HepG2 (cell line): ENCODE results near the gene FAM199X. TPM values are rescaled to one million over a fixed set of nuclear protein-coding genes. Genes with fewer than 3 reads are reported as not detected.
A peak's percentile ranks its signal among the peaks of the same experiment; 100 is the strongest.

Experiments
- ATAC-seq: fragments of 200-7000 bp; cut with Tn5 transposase; 3 replicates; pipeline ENCODE4 v1.9.1; 2020; ENCODE audit warnings: mild to moderate bottlenecking, moderate library complexity
- BruUV-seq: library from RNA; stranded (reverse); fragments of 400-500 nt; replicated peaks from 2 replicates; lab custom pipeline; 2021; lab: Mats Ljungman, UMichigan
- CTCF ChIA-PET: fragments of 300-600 bp; formaldehyde crosslinking; extraction: SDS; loops from one replicate; lab custom pipeline; 2021; ENCODE audit warnings: low total read pairs, inconsistent platforms, low intra/inter-chr PET ratio; lab: Yijun Ruan, JAX
- POLR2A ChIA-PET: fragments of 350-600 bp; sonication (Branson Sonifier 250); formaldehyde crosslinking; loops from one replicate; lab custom pipeline; 2020; ENCODE audit warnings: antibody characterized with exemption, inconsistent platforms; lab: Yijun Ruan, JAX
- DNase-seq: peaks from one replicate; pipeline ENCODE4 v3.0.0-alpha.2; 2015; ENCODE audit warnings: low spot score
- FAIRE-seq: peaks from 3 replicates; lab custom pipeline; 2011; peaks lifted over from hg19 to GRCh38; lab: Jason Lieb, UNC
- H2AFZ ChIP-seq: one replicate; pipeline ENCODE4 v1.6.1; 2011; ENCODE audit warnings: low read length, inconsistent platforms
- H3K27ac ChIP-seq: fragments of 300-600 bp; 3 replicates; pipeline ENCODE4 v1.8.0; 2011; ENCODE audit warnings: mixed run types, mild to moderate bottlenecking, mixed read lengths, low read length, inconsistent platforms; ENCODE audit not compliant: insufficient read depth; ENCODE audit errors: extremely low read length
- H3K27me3 ChIP-seq, 2 experiments: fragments of 200-600 bp in 1 of 2; 2 replicates in 1 of 2; 3 replicates in 1 of 2; pipeline versions ENCODE4 v1.6.0 to v1.8.0; 2011; ENCODE audit warnings: low read length in 2 of 2, mild to moderate bottlenecking in 2 of 2, moderate library complexity in 2 of 2, inconsistent platforms in 1 of 2; ENCODE audit not compliant: insufficient read depth in 2 of 2, control insufficient read depth in 1 of 2
- H3K36me3 ChIP-seq, 2 experiments: fragments of 200-600 bp in 1 of 2; replicated peaks in 1 of 2; 2 replicates in 1 of 2; 3 replicates in 1 of 2; pipeline versions ENCODE4 v1.5.1 to v1.8.0; 2011; ENCODE audit warnings: low read length in 2 of 2, inconsistent platforms in 1 of 2; ENCODE audit not compliant: insufficient read depth in 2 of 2, control insufficient read depth in 1 of 2
- H3K4me1 ChIP-seq: 2 replicates; pipeline ENCODE4 v1.5.1; 2012; ENCODE audit warnings: low read length, inconsistent platforms; ENCODE audit not compliant: insufficient read depth
- H3K4me2 ChIP-seq: 2 replicates; pipeline ENCODE4 v1.6.0; 2011; ENCODE audit warnings: low read depth, low read length, inconsistent platforms
- H3K4me3 ChIP-seq, 3 experiments: fragments of 200-600 bp in 1 of 3; sonication (generic), shearing (Covaris generic) in 1 of 3; replicated peaks in 1 of 3; 2 replicates each; pipeline ENCODE4 v1.5.1; 2011 to 2016; ENCODE audit warnings: low read length in 3 of 3, inconsistent platforms in 2 of 3, low read depth in 2 of 3, mild to moderate bottlenecking in 2 of 3, control low read depth in 1 of 3, mixed read lengths in 1 of 3; ENCODE audit not compliant: insufficient read depth in 1 of 3
- H3K79me2 ChIP-seq: one replicate; pipeline ENCODE4 v1.6.1; 2011; ENCODE audit warnings: low read length, inconsistent platforms; ENCODE audit not compliant: insufficient read depth
- H3K9ac ChIP-seq: 2 replicates; pipeline ENCODE4 v1.6.0; 2011; ENCODE audit warnings: mild to moderate bottlenecking, low read depth, low read length, inconsistent platforms; ENCODE audit not compliant: insufficient read depth
- H3K9me3 ChIP-seq: 2 replicates; pipeline ENCODE4 v1.5.1; 2012; ENCODE audit warnings: mild to moderate bottlenecking, low read length
- H4K20me1 ChIP-seq: 2 replicates; pipeline ENCODE4 v1.6.0; 2011; ENCODE audit warnings: inconsistent platforms, mild to moderate bottlenecking, low read length, moderate library complexity; ENCODE audit not compliant: insufficient read depth
- ATF2 ChIP-seq: sonication (generic); formaldehyde crosslinking; IDR thresholded peaks from 2 replicates; pipeline ENCODE4 v1.4.0; 2020; ENCODE audit warnings: missing genetic modification reagents
- FOSL2 ChIP-seq: sonication (generic); formaldehyde crosslinking; IDR thresholded peaks from 2 replicates; pipeline ENCODE4 v1.4.0; 2020; ENCODE audit warnings: missing genetic modification reagents
- GMEB1 ChIP-seq: sonication (generic); formaldehyde crosslinking; IDR thresholded peaks from 2 replicates; pipeline ENCODE4 v1.5.1; 2020; ENCODE audit warnings: missing genetic modification reagents, mild to moderate bottlenecking, borderline replicate concordance
- HMGXB3 ChIP-seq: sonication (generic); formaldehyde crosslinking; IDR thresholded peaks from 2 replicates; pipeline ENCODE4 v1.4.0; 2020; ENCODE audit warnings: missing genetic modification reagents, borderline replicate concordance
- RBM22 ChIP-seq: fragments of 200-400 bp; formaldehyde crosslinking; optimal IDR thresholded peaks from 2 replicates; pipeline ENCODE3; 2017; ENCODE audit warnings: mild to moderate bottlenecking, low read length, moderate library complexity
- RNF2 ChIP-seq: fragments of 450-650 bp; conservative IDR thresholded peaks from 2 replicates; pipeline ENCODE4 v1.6.1; 2016; ENCODE audit warnings: low read depth
- TEAD2 ChIP-seq: sonication (generic); formaldehyde crosslinking; IDR thresholded peaks from 2 replicates; pipeline ENCODE4 v1.9.0; 2021; ENCODE audit warnings: missing genetic modification reagents
- ZNF577 ChIP-seq: sonication (generic); formaldehyde crosslinking; IDR thresholded peaks from 2 replicates; pipeline ENCODE4 v1.4.0; 2020; ENCODE audit warnings: mild to moderate bottlenecking, low read depth, missing genetic modification reagents, borderline replicate concordance
- ZNF619 ChIP-seq: sonication (generic); formaldehyde crosslinking; IDR thresholded peaks from 2 replicates; pipeline ENCODE4 v1.4.0; 2020; ENCODE audit warnings: mild to moderate bottlenecking, missing genetic modification reagents
- ZZZ3 ChIP-seq: sonication (generic); formaldehyde crosslinking; IDR thresholded peaks from 2 replicates; pipeline ENCODE4 v1.4.0; 2020; ENCODE audit warnings: missing genetic modification reagents, mild to moderate bottlenecking, borderline replicate concordance
- WGBS: methylation state at CpG from one replicate; pipeline ENCODE4 v1.1.6; 2017; ENCODE audit warnings: low lambda C conversion rate; 5-methylcytosine and 5-hydroxymethylcytosine counted together
- in situ Hi-C: cut with HindIII; loops from 2 replicates; pipeline ENCODE4 v1.10.0; 2017; ENCODE audit warnings: low pct_unique_long_range_greater_than_20kb; ENCODE audit not compliant: extremely low pct_ligation_motif_present
- intact Hi-C: fragments of 100-400 bp; cut with micrococcal nuclease; formaldehyde crosslinking; loops from one replicate; pipeline ENCODE4 v1.10.0; 2022; ENCODE audit not compliant: unreplicated experiment
- polyA plus RNA-seq, 8 experiments: library from polyadenylated mRNA; depleted of rRNA in 3 of 8; stranded (reverse) in 7 of 8; unstranded in 1 of 8; fragments of >200 nt; fragmentation: Illumina TruSeq in 4 of 8; extraction: Trizol in 4 of 8; gene quantifications; 2 replicates each; pipeline versions ENCODE4 v1.2.1 to v1.2.3, GENCODE V29; 2011 to 2016; ENCODE audit warnings: low read depth in 4 of 8, missing spikeins in 1 of 8, mixed read lengths in 1 of 8; ENCODE audit not compliant: insufficient read depth in 1 of 8
- total RNA-seq, 5 experiments: library from RNA; depleted of rRNA; stranded (reverse); fragments of >200 nt; fragmentation: Illumina TruSeq; extraction: Trizol; gene quantifications; 2 replicates each; pipeline ENCODE4 v1.2.3, GENCODE V29; 2016; ENCODE audit warnings: low read depth in 1 of 5

FAM199X gene
- total and polyA plus RNA-seq, 2 of the 13 experiments (the other 11 are each of a cell fraction or from before 2014, with no cell fraction given), result 5.1 to 18.0 TPM

- peak; percentile 26; the same call in 1 of the 2 replicates for TF ChIP-seq HMGXB3 (CRISPR knock-in tag)
These were observed 9.4 kb upstream of the FAM199X start, which contains the start of gene SLC25A53 (continued) for GRCh38 chrX:104156630-104157529.

- H3K27me3 ChIP-seq, result no peaks in the 10 kb centered on the region
- in situ Hi-C loops, result loop anchor here (25.0 kb wide), 1 partner anchor 480 kb away; the partner anchor contains the start of gene MORF4L2
- peak overlapping the region; percentile 57 for H3K4me2 ChIP-seq
- DNase-seq, result no peak
- H2AFZ ChIP-seq, result no peak overlapping the region
- H3K79me2 ChIP-seq, result peaks cover 32% of the 10 kb centered on the region
- no peak for FAIRE-seq
- ATAC-seq, result peak; percentile 28
- ChIA-PET CTCF (no interaction called here), POLR2A (interaction anchor here (0.7 to 2.3 kb wide), 2 partner anchors 10 to 11 kb away, joined by 3 to 30 read pairs; partner anchors contain the start of gene SLC25A53)
- no peaks in the 10 kb centered on the region for H3K36me3 ChIP-seq
- intact Hi-C loops, result no loop called here
- H3K9ac ChIP-seq, result peak overlapping the region; percentile 78
- peaks cover 26% of the 10 kb centered on the region for H3K4me1 ChIP-seq
- no TSS peak for BruUV-seq
- no peaks in the 10 kb centered on the region for H3K9me3 ChIP-seq
- peak overlapping the region; percentile 71 for H3K27ac ChIP-seq
- no peaks in the 10 kb centered on the region for H4K20me1 ChIP-seq
- H3K4me3 ChIP-seq, result peak overlapping the region; percentile 63 to 88 (median 84)
- 1% methylated on average over 15 of the region's 37 CpGs for WGBS
- TF ChIP-seq ZNF619 (CRISPR knock-in tag) (no peak), GMEB1 (CRISPR knock-in tag) (no peak), ZZZ3 (no peak), RNF2 (no peak), RBM22 (no peak), FOSL2 (no peak), TEAD2 (no peak), ZNF577 (CRISPR knock-in tag) (no peak), ATF2 (CRISPR knock-in tag) (no peak)
These were observed 633 bp downstream of the FAM199X start for GRCh38 chrX:104166735-104167436.
